Sigmoid colon (tissue), 7 donors: ENCODE measurements around the gene EP300. TPM values are rescaled to one million over a fixed set of nuclear protein-coding genes. Genes with fewer than 3 reads are reported as not detected.
"Not testable (repeated sequence)": the region's sequence is repeated elsewhere in the genome, so short reads cannot be mapped to it uniquely, and the experiment has no call there.

Experiments
- DNase-seq: peaks from one replicate; pipeline ENCODE4 v3.0.0-alpha.2; 2019
- H3K27ac ChIP-seq, 4 donors: fragments of 200-600 bp; sonication (generic); one replicate each; pipeline ENCODE4 v1.5.1; 2016 to 2019; ENCODE audit warnings: mild to moderate bottlenecking in 1 of 4
- H3K27me3 ChIP-seq, 3 donors: fragments of 200-600 bp; sonication (generic); one replicate each; pipeline ENCODE4 v1.5.1; 2019; ENCODE audit warnings: mild to moderate bottlenecking in 1 of 3
- H3K36me3 ChIP-seq, 4 donors: fragments of 200-600 bp; sonication (generic); one replicate each; pipeline ENCODE4 v1.5.1; 2016 to 2019
- H3K4me1 ChIP-seq, 4 donors: fragments of 200-600 bp; sonication (generic); one replicate each; pipeline ENCODE4 v1.5.1; 2017 to 2019
- H3K4me3 ChIP-seq, 4 donors: fragments of 200-600 bp; sonication (generic); one replicate each; pipeline ENCODE4 v1.5.1; 2017 to 2019; ENCODE audit warnings: mild to moderate bottlenecking in 2 of 4, moderate library complexity in 1 of 4
- H3K9me3 ChIP-seq, 4 donors: fragments of 200-600 bp in 3 of 4; sonication (generic) in 3 of 4; one replicate each; pipeline versions ENCODE4 v1.5.1 to v1.6.1; 2013 to 2019
- CTCF ChIP-seq, 4 experiments: fragments of 450-650 bp in 3 of 4; fragments of 200-600 bp in 1 of 4; IDR thresholded peaks; one replicate each; pipeline ENCODE4 v1.5.1; 2016 to 2019; ENCODE audit warnings: antibody characterized with exemption in 4 of 4, mild to moderate bottlenecking in 3 of 4, moderate library complexity in 2 of 4
- EP300 ChIP-seq, 4 donors: sonication (generic); formaldehyde crosslinking; IDR thresholded peaks; one replicate each; pipeline ENCODE4 v1.6.1; 2017; ENCODE audit warnings: antibody characterized with exemption in 4 of 4
- POLR2A ChIP-seq, 2 donors: fragments of 450-650 bp; IDR thresholded peaks; one replicate each; pipeline ENCODE4 v1.6.1; 2016; ENCODE audit warnings: antibody characterized with exemption in 2 of 2, mild to moderate bottlenecking in 2 of 2, moderate library complexity in 2 of 2
- POLR2AphosphoS5 ChIP-seq, 4 donors: sonication (generic); formaldehyde crosslinking; IDR thresholded peaks; one replicate each; pipeline ENCODE4 v1.6.1; 2017; ENCODE audit warnings: antibody characterized with exemption in 4 of 4
- WGBS, 2 donors: extraction: QIAGEN DNeasy Blood & Tissue Kit; methylation state at CpG; one replicate each; pipeline ENCODE4 v1.1.7; 2013; 5-methylcytosine and 5-hydroxymethylcytosine counted together
- intact Hi-C: fragments of 100-400 bp; cut with DNase I; formaldehyde crosslinking; loops from one replicate; pipeline ENCODE4 v1.15.1; 2023
- polyA plus RNA-seq, 3 donors: library from polyadenylated mRNA; stranded (reverse); fragments of 200-250 nt; gene quantifications; one replicate each; pipeline ENCODE4 v1.2.3, GENCODE V29; 2013
- total RNA-seq, 4 donors: library from RNA; depleted of rRNA; stranded (reverse); fragments of >200 nt; gene quantifications; one replicate each; pipeline ENCODE4 v1.1.0, GENCODE V29; 2016
- donor health status: healthy with polysubstance abuse.
- donor health status: Bipolar disorder and iron deficiency.
- donor health status: healthy.

Gene EP300
- total and polyA plus RNA-seq, 7 donors: 6.0 to 109 (median 59.6) TPM

GRCh38 chr22:41127451-41127850 lies 35.1 kb downstream of the EP300 start:
- no peaks in the 10 kb centered on the region for H3K27me3 ChIP-seq
- H3K4me1 ChIP-seq: peaks cover 0 to 16% (median 3%) of the 10 kb centered on the region in 4 donors
- TF ChIP-seq EP300 (IDR thresholded peaks at IDR 0.05) (no peak), CTCF (IDR thresholded peaks at IDR 0.05) (no peak), POLR2A (IDR thresholded peaks at IDR 0.05) (no peak), POLR2AphosphoS5 (IDR thresholded peaks at IDR 0.05) (no peak)
- no peak for DNase-seq
- no peak overlapping the region for H3K4me3 ChIP-seq
- no peaks in the 10 kb centered on the region for H3K9me3 ChIP-seq
- WGBS, 2 donors: 92% methylated on average over 5 of the region's 5 CpGs
- peaks cover 29 to 73% (median 53%) of the 10 kb centered on the region in 4 donors for H3K36me3 ChIP-seq
- no peak overlapping the region for H3K27ac ChIP-seq
- intact Hi-C loops: no loop called here

GRCh38 chr22:41128606-41129005 lies 36.2 kb downstream of the EP300 start:
- Histone ChIP-seq H3K4me3 (no peak overlapping the region), H3K27me3 (no peaks in the 10 kb centered on the region), H3K27ac (no peak overlapping the region), H3K36me3 (peaks cover 29 to 85% (median 58%) of the 10 kb centered on the region in 4 donors), H3K4me1 (peaks cover 0 to 6% (median 2%) of the 10 kb centered on the region in 4 donors), H3K9me3 (no peaks in the 10 kb centered on the region)
- no peak for DNase-seq
- TF ChIP-seq EP300 (IDR thresholded peaks at IDR 0.05) (no peak), POLR2A (IDR thresholded peaks at IDR 0.05) (no peak), POLR2AphosphoS5 (IDR thresholded peaks at IDR 0.05) (no peak), CTCF (IDR thresholded peaks at IDR 0.05) (no peak)
- WGBS, 2 donors: 97% methylated on average over 14 of the region's 14 CpGs
- intact Hi-C loops: no loop called here

GRCh38 chr22:41132550-41132949 lies 40.2 kb downstream of the EP300 start:
- Histone ChIP-seq H3K36me3 (peaks cover 42 to 97% (median 65%) of the 10 kb centered on the region in 4 donors), H3K4me3 (no peak overlapping the region), H3K9me3 (no peaks in the 10 kb centered on the region), H3K27me3 (no peaks in the 10 kb centered on the region), H3K27ac (no peak overlapping the region), H3K4me1 (no peaks in the 10 kb centered on the region)
- intact Hi-C loops: loop anchor here (10.0 kb wide), 1 partner anchor 288 kb away; no protein-coding TSS in a partner anchor
- 90 to 95% methylated on average over 2 of the region's 2 CpGs for WGBS, 2 donors
- DNase-seq: no peak
- TF ChIP-seq CTCF (IDR thresholded peaks at IDR 0.05) (no peak), POLR2AphosphoS5 (IDR thresholded peaks at IDR 0.05) (no peak), EP300 (IDR thresholded peaks at IDR 0.05) (no peak), POLR2A (IDR thresholded peaks at IDR 0.05) (no peak)

GRCh38 chr22:41140365-41140957 lies 48.1 kb downstream of the EP300 start:
- WGBS, 2 donors: 89 to 93% methylated on average over 10 of the region's 10 CpGs

GRCh38 chr22:41145921-41146320 lies 53.5 kb downstream of the EP300 start:
- H3K27ac ChIP-seq, H3K4me1 ChIP-seq, intact Hi-C loops, H3K4me3 ChIP-seq, H3K27me3 ChIP-seq, DNase-seq, H3K9me3 ChIP-seq: not testable (repeated sequence)
- H3K36me3 ChIP-seq: peaks cover 78 to 100% (median 86%) of the 10 kb centered on the region in 4 donors
- WGBS, 2 donors: 92 to 93% methylated on average over 6 of the region's 6 CpGs

More at GRCh38 chr22:41140365-41140957, 48.1 kb downstream of the EP300 start:
- no peaks in the 10 kb centered on the region for H3K9me3 ChIP-seq
- TF ChIP-seq POLR2AphosphoS5 (IDR thresholded peaks at IDR 0.05) (no peak), POLR2A (IDR thresholded peaks at IDR 0.05) (no peak), EP300 (IDR thresholded peaks at IDR 0.05) (no peak), CTCF (IDR thresholded peaks at IDR 0.05) (no peak)
- intact Hi-C loops: no loop called here
- H3K27ac ChIP-seq: no peak overlapping the region
- DNase-seq: no peak
- no peaks in the 10 kb centered on the region for H3K4me1 ChIP-seq
- no peaks in the 10 kb centered on the region for H3K27me3 ChIP-seq
- H3K36me3 ChIP-seq: peaks cover 51 to 100% (median 83%) of the 10 kb centered on the region in 4 donors
- H3K4me3 ChIP-seq: no peak overlapping the region
